GM19238 (cell line): Measurements from ENCODE around the gene ZC3HAV1L.
A peak's percentile ranks its signal among the peaks of the same experiment; 100 is the strongest.
"Not testable (repeated sequence)": the region's sequence is repeated elsewhere in the genome, so short reads cannot be mapped to it uniquely, and the experiment has no call there.

Source experiments
- DNase-seq: peaks from one replicate; pipeline ENCODE4 v3.0.0; 2011; ENCODE audit warnings: low spot score; ENCODE audit not compliant: insufficient read length

Gene ZC3HAV1L

GRCh38 chr7:139035586-139036353 lies at the start of gene ZC3HAV1L:
Gene ZC3HAV1L (minus strand): TSS chr7:139036042. CDS start chr7:139036017, 25 bp downstream.
- peak; percentile 69 for DNase-seq

GRCh38 chr7:139084709-139085108 lies 48.9 kb upstream of the ZC3HAV1L start:
- no peak for DNase-seq

GRCh38 chr7:139081584-139081983 lies 45.7 kb upstream of the ZC3HAV1L start:
- no peak for DNase-seq

GRCh38 chr7:139080905-139081304 lies 45.1 kb upstream of the ZC3HAV1L start:
- no peak for DNase-seq

GRCh38 chr7:139079861-139080260 lies 44.0 kb upstream of the ZC3HAV1L start:
- no peak for DNase-seq

GRCh38 chr7:139078911-139079310 lies 43.1 kb upstream of the ZC3HAV1L start:
- no peak for DNase-seq

GRCh38 chr7:139078399-139078798 lies 42.6 kb upstream of the ZC3HAV1L start:
- no peak for DNase-seq

- not testable (repeated sequence) for DNase-seq
Measured at GRCh38 chr7:139077706-139078105, 41.9 kb upstream of the ZC3HAV1L start.

GRCh38 chr7:139075871-139076686 lies 40.2 kb upstream of the ZC3HAV1L start:
- no peak for DNase-seq

GRCh38 chr7:139075031-139075652 lies 39.3 kb upstream of the ZC3HAV1L start:
- DNase-seq, result peak; percentile 54

- no peak for DNase-seq
Measured at GRCh38 chr7:139072796-139073195, 37.0 kb upstream of the ZC3HAV1L start.

- no peak for DNase-seq
Measured at GRCh38 chr7:139071680-139072079, 35.8 kb upstream of the ZC3HAV1L start.

- DNase-seq, result no peak
Measured at GRCh38 chr7:139068544-139069399, 32.9 kb upstream of the ZC3HAV1L start.

- DNase-seq, result no peak
Measured at GRCh38 chr7:139066315-139066714, 30.5 kb upstream of the ZC3HAV1L start.

- DNase-seq, result no peak
Measured at GRCh38 chr7:139065323-139065722, 29.5 kb upstream of the ZC3HAV1L start.

GRCh38 chr7:139061416-139061815 lies 25.6 kb upstream of the ZC3HAV1L start:
- DNase-seq, result no peak

- DNase-seq, result no peak
Measured at GRCh38 chr7:139060695-139061237, 24.9 kb upstream of the ZC3HAV1L start.

- no peak for DNase-seq
Measured at GRCh38 chr7:139059905-139060304, 24.1 kb upstream of the ZC3HAV1L start.

GRCh38 chr7:139058943-139059342 lies 23.1 kb upstream of the ZC3HAV1L start:
- no peak for DNase-seq

GRCh38 chr7:139055674-139056073 lies 19.8 kb upstream of the ZC3HAV1L start:
- no peak for DNase-seq

- not testable (repeated sequence) for DNase-seq
Measured at GRCh38 chr7:139054656-139055055, 18.8 kb upstream of the ZC3HAV1L start.
